ENCODE results near the gene PILRB. TPM values are rescaled to one million over a fixed set of nuclear protein-coding genes. Genes with fewer than 3 reads are reported as not detected.
"Not testable (repeated sequence)": the region's sequence is repeated elsewhere in the genome, so short reads cannot be mapped to it uniquely, and the experiment has no call there.

Gene PILRB
- total RNA-seq, 1 donor from 2014 or later = 28.6 TPM

DNA sequence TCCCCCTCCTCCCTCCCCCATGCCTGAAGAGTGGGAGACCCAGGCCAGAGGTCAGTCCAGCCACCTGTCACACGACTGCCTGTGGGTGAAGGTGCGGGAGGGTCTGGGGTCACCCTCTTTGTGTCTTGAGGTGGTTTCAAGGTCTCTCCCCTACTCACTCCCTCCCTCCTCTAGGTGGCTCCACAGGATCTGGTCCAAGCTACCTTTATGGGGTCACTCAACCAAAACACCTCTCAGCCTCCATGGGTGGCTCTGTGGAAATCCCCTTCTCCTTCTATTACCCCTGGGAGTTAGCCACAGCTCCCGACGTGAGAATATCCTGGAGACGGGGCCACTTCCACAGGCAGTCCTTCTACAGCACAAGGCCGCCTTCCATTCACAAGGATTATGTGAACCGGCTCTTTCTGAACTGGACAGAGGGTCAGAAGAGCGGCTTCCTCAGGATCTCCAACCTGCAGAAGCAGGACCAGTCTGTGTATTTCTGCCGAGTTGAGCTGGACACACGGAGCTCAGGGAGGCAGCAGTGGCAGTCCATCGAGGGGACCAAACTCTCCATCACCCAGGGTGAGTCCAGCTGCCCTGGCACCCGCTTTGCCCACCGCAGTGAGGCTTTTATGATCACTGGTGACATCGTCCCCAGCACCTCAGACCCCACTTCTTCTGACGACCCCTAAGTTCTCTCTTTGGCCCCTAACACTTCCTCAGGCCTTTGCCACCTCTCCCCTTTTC, 16.1 kb downstream of the PILRB start:
- ATAC-seq = not testable (repeated sequence)

DNA sequence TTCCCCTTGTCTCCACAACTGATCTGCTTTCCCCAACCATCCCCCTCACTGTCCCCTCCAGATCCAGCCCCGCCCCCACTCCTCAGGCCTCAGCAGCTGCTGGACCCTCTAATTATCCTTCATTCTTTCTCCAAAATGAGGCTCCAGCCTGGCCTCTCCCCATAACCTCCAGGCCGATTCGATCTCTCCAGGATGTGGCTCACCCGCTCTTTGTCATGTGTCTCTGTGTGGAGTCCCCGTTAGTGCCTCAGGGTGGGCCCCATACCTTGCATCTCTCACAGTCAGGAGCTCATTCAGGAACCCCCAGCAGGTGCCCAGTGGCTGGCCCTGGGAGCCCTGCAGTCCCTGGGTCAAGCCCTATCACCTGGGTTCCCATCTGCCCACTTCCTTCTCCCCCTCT, 16.7 kb downstream of the PILRB start:
- DNase-seq (ENCODE audit: low spot score) = no peak

More for the DNA sequence above, 16.1 kb downstream of the PILRB start:
- DNase-seq (ENCODE audit: low spot score) = not testable (repeated sequence)

DNA sequence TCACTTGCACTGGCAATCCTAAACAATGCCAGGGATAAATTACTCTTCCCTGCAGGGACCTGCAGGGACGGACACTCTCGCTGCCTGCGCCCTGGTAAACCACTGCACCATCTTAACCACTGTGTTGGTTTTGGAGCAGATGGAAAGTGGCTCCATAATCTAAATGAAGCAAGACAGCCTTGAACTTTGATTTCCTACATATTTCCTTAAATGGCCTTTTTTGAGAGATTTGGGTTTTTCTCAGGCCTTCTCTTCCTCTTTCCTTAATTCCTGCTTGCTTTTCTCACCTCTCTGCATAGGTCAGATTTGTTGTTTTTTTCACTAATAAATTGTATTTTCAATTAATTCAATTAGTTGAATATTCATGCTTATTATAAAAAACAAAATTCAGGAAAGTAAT, 18.1 kb downstream of the PILRB start:
- DNase-seq (ENCODE audit: low spot score) = no peak
- ATAC-seq = no peak

More for the DNA sequence above, 16.7 kb downstream of the PILRB start:
- ATAC-seq = no peak

DNA sequence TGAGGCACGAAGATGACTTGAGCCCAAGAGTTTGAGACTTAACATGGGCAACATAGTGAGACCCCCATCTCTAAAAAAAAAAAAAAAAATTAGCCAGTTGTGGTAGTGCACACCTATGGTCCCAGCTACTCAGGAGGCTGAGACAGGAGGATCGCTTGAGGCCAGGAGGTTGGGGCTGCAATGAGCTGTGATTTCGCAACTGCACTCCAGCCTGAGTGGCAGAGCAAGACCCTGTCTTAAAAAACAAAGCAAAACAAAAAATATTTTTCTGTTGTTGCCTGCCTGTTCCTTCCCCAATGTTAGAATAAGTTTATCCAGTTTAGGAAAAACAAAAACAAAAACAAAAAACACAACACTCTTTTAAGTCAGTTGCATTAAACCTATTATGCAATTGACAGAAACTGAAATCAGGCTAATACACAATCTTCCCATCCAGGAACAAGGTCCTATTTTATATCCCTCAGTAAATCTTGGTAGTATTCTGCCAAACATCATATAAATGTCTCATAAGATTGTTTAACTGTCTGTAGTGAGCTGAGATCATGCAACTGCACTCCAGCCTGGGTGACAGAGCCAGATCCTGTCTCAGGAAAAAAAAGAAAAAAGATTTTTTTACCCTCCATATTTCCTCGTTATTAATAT, 20.3 kb downstream of the PILRB start:
- ATAC-seq (no peak), DNase-seq (ENCODE audit: low spot score) (no peak)

DNA sequence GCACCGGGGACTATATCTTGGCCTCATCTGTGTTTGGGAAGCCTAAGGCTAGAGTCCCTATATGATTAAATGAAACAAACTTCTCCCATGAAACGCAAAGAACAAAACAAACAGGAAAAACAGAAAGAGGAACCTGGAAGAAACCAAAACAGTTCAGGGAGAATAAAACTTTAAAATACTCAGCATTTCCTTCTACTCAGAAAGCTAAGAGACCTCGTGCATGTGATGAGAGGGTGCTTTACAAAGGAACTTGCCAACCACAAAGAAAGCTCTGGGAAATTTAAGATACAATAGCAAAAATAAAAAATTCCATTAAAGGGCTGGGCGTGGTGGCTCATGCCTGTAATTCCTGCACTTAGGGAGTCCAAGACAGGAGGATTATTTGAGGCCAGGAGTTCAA, 22.3 kb downstream of the PILRB start:
- ATAC-seq = no peak
- DNase-seq (ENCODE audit: low spot score) = no peak

DNA sequence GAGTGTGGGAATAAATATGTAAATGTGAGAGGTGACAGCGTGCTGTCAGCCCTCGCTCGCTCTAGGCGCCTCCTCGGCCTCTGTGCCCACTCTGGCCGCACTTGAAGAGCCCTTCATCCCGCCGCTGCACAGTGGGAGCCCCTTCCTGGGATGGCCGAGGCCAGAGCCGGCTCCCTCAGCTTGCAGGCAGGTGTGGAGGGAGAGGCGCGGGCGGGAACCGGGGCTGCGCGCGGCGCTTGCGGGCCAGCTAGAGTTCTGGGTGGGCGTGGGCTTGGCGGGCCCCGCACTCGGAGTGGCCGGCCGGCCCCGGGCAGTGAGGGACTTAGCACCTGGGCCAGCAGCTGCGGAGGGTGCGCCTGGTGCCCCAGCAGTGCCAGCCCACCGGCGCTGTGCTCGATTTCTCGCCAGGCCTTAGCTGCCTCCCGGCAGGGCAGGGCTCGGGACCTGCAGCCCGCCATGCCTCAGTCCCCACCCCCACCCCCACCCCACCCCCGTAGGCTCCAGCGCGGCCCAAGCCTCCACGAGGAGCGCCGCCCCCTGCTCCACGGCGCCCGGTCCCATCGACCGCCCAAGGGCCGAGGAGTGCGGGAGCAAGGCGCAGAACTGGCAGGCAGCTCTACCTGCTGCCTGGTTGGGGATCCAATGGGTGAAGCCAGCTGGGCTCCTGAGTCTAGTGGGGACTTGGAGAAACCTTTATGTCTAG, 23.8 kb downstream of the PILRB start:
- ATAC-seq = not testable (repeated sequence)

DNA sequence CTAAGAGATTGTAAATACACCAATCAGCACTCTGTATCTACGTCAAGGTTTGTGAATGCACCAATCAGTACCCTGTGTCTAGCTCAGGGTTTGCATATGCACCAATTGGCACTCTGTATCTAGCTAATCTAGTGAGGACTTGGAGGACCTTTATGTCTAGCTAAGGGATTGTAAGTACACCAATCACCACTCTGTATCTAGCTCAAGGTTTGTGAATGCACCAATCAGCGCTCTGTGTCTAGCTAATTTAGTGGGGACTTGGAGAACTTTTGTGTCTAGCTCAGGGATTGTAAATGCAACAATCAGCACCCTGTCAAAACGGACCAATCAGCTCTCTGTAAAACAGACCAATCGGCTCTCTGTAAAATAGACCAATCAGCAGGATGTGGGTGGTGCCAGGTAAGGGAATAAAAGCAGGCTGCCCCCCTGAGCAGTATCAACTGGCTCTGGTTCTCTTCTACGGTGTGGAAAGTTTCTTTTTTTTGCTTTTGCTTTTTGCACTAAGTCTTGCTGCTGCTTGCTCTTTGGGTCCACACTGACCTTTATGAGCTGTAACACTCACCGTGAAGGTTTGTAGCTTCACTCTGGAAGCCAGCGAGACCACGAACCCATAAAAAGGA, 24.4 kb downstream of the PILRB start:
- not testable (repeated sequence) for DNase-seq (ENCODE audit: low spot score); ATAC-seq

More for the DNA sequence above, 23.8 kb downstream of the PILRB start:
- DNase-seq (ENCODE audit: low spot score) = not testable (repeated sequence)

DNA sequence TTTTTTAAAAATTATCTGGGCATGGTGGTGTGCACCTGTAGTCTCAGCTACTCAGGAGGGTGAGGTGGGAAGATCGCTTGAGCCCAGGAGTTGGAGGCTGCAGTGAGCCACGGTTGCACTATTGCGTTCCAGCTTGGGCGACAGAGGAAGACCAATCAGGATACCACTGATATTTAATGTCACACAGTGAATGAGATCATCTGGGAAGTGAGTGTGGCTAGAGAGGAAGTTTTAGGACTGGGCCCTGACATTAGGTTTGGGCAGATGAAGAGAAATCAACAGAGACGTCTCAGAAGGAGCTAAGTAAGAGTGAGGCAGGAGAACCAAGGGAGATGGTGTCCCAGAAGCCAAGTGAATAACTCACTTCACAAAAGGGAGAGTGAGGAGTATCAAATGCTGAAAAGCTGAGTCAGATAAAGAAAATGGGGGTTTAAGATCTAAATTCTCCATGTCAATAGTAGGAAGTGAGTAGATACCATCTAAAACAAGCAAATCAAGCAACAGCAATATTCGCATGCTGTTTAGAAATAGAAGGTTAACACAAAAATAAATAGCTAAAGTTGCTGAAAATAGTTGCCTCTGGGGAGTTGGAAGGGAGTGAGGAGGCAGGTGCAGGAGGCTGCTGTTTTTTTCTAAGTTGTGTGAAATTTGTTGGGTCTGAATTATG, 26.8 kb downstream of the PILRB start:
- ATAC-seq = no peak
- no peak for DNase-seq (ENCODE audit: low spot score)

DNA sequence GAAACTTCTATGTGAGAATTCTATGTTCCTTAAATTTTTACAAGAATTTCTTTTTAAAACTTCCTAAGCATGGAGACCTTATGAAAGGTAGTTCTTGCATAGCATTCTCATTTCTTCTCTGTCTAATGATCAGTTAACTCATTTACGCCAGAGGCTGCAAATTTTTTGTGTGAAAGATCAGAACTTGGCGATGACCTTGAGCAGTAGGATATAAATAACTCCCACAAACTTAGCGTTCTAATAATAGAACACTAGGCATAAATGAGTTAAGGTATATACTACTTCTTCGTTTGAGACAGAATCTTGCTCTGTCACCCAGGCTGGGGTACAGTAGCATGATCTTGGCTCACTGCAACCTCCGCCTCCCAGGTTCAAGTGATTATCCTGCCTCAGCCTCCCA, 29.0 kb downstream of the PILRB start:
- DNase-seq (ENCODE audit: low spot score) = no peak
- ATAC-seq = no peak

DNA sequence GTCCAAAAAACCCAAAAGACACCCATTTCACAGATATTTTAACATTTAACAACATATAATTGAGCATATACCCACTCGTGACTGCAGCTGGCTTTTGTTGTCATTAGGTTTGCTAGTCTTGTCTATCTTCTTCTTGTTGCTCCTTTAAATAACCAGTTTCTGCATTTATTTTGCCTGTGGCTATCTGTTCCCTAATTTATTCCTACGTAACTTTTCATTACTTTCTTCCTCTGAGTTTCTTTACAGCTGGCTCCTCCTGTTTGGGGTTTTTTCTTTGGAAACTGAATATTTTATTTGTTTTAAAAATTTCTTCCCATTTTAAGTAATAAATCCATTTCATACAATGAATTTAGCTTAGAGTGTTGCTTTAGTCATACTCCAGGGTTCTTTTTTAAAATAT, 29.8 kb downstream of the PILRB start:
- ATAC-seq = no peak
- DNase-seq (ENCODE audit: low spot score) = no peak

DNA sequence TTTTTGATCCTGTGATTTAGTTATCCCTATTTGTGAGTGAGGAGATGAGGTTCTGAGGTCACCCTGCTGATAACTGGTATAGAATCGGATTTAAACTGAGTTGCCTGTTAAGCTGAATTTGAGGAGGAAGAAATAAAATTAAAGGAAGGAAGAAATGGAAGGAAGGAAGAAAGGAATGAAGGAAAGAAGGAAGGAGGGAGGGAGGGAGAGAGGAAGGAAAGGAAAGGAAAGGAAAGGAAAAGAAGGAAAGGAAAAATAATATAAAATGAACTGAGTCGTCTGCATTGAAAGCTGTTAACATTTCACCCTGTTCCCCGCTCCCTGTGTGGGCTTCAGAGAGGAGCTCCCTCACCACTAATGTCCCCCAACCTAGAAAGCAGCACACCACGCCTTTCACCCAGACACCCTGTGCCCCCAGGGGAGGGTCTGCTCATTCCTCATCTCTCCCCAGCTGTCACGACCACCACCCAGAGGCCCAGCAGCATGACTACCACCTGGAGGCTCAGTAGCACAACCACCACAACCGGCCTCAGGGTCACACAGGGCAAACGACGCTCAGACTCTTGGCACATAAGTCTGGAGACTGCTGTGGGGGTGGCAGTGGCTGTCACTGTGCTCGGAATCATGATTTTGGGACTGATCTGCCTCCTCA, 31.6 kb downstream of the PILRB start:
- no peak for ATAC-seq
- DNase-seq (ENCODE audit: low spot score) = no peak

DNA sequence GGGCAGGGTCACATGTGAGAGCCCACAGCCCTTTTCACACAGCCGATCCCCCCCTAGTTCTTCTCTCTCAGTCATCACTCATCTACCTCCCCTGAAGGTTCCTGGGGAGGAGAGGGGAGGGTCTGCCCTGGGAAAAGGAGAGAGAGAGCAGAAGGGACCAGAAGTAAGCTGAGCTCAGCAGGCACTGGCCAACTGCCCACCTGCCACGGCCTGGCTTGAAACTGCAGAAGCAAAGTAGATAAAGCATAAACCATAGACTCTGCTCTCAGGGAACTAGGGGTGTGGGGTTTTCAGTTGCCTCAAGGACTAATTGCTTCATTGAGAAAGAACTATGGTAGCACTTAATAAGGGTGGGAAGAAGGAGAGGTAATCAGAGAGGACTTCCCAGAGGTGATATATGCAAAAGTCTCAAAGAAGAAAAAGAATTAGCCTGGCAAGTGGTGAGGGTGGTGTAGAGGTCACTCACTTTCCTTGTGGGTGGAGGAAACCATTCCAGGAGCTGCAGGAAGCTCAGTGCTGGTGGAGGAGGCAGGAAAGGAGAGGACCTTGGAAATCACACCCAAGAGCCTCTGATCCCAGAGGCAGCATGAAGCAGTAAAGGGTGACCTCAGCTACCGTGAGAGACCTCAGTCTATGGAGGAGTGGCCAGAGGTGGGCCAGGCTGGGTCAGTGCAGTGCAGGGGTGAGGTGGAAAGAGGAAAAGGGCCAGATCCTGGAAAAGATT, 32.5 kb downstream of the PILRB start:
- ATAC-seq = no peak
- DNase-seq (ENCODE audit: low spot score) = no peak

DNA sequence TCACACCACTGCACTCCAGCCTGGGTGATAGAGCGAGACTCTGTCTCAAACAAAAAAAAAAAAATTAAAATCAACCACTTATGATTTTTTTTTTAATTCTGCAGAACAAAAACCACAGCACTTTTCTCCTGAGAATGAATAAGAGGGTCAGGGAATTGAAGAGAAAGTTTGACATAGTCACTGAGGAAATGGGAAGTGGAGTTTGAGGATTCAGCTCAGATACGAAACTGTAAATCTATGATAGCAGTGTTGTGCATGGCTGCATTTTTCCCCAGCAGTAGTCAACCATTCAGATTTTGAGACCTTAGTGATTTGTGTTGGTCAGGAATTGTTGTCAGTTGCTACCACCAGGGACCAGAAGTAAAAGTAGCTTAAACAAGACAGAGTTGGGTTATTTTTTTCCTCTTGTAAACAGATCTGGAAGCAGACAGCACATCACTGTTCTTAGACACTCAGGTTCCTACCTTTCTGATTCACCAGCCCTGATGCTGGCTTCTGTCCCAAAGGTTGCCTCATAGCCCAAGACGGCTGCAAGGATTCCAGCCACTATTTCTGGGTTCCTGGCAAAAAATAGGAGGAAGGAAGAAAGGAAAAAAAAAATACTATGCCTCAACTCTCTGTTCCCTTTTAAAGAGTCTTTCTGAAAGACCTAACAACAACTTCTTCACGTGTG, 35.5 kb downstream of the PILRB start:
- no peak for ATAC-seq
- DNase-seq (ENCODE audit: low spot score) = no peak

DNA sequence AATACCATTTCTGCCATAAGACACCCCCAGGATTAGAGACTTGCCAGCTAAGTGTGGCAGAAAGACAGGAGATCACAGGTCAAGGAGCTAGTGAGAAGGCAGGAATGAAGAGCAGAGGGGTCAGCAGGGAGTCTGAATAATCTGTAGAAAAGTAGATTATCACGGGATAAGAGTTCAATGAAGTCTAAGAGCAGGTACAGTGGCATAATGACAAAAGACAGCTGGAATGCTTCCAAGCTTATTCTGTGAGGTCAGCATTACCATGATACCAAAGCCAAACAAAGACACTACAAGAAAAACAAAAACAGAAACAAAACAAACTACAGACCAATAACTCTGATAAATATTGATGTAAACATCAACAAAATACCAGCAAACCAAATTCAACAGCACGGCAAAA, 36.2 kb downstream of the PILRB start:
- ATAC-seq (no peak), DNase-seq (ENCODE audit: low spot score) (no peak)

DNA sequence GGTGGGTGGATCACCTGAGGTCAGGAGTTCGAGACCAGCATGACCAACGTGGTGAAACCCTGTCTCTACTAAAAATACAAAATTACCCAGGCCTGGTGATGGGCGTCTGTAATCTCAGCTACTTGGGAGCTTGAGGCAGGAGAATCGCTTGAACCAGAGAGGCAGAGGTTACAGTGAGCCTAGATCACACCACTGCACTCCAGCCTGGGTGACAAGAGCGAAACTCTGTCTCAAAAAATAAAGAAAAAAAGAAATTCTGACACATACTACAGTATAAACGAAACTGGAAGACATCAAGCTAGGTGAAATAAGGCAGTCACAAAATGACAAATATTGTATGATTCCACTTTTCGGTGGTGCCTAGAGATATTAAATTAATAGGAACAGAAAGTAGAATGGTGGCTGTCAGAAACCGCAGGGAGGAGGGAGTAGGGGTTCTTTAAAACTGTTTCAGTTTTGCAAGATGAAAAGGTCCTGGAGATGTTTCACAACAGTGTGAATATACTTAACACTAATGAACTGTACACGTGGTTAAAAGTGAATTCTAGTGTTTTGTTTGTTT, 38.6 kb downstream of the PILRB start:
- ATAC-seq = peak; percentile 29
- DNase-seq (ENCODE audit: low spot score) = no peak

DNA sequence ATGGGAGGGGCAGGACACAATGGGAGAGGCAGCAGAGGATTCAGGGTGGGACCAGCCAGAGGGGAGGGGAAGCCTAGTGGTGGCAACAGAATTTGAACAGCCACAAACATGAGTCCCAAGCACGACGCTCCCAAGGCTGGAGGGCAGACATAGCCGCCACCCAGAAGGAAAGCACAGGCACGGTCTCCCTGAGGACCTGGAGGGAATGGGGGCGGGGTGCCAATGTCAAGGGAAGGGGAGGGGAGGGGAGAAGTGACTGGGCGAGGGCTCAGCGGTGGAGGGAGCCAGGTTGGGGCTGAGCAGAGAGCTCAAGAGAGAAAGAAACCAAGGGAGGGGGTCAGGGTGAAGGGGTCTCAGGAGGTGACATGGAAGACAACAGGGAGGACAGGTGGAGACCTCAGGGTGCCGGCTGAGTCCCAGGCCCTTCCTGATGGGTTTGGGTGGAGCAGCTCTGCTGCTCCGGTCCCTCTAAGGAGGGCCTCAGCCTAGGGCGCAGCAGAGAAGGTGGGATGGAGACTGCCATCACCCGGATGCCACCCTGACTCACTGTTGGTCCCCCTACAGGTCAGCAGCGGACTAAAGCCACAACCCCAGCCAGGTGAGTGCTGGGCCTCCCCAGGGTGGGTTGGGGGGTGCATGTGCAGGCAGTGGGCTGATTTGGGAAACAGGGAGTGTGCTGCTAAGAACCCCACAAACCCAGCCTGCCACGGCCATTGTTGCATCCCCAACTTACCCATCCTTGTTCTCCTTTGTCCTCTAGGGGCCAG, 39.6 kb downstream of the PILRB start:
- DNase-seq (ENCODE audit: low spot score) (no peak), ATAC-seq (no peak)

DNA sequence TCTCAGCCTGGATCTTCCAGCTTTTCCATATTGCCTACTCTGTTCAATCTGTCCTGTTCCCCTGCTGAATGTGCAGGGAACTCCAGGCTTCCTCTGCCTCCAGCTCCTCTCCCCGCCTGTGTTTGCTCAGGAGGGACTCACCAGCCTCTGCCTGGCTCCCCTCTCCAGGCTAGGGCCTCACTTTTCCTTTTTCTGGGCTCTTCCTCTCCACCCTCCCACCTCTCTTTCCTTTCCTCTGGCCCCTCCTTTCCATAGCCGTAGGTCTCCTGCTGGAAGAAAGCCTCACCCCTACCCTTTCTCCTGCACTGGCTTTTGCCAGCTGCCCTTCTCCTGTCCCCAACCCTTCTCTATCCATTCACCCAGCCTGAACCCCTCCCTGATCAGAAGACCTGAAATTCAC, 40.3 kb downstream of the PILRB start:
- no peak for DNase-seq (ENCODE audit: low spot score)
- no peak for ATAC-seq

DNA sequence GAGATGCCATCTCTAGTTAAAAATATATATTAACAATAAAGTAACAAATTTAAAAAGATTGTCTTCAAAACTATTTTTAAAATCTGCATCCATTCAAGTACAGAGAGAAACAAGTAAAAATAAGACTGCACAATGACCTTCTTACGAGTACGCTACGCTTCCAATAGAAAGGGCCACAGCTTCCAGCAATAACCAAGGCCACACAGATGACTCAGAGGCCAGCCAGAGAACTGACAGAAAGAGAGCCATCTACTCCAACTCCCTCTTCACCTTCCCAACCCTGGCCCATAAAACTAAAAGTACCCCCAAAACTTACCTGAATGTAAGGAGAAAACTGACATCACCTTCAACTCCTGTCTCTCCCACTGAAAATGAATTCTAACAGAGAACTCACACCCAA, 42.1 kb downstream of the PILRB start:
- DNase-seq (ENCODE audit: low spot score) = no peak
- ATAC-seq = no peak
